Measurements from ENCODE around the gene RAB27A. TPM values are rescaled to one million over a fixed set of nuclear protein-coding genes. Genes with fewer than 3 reads are reported as not detected.

RAB27A gene
- total and polyA plus RNA-seq, 2 of the 13 experiments (the other 11 are each of a cell fraction or from before 2014, with no cell fraction given), result 3.4 to 8.1 TPM

- TF ChIP-seq UBTF (CRISPR knock-in tag; IDR thresholded peaks at IDR 0.05) (no peak; the same call in 1 of the 2 replicates), HES4 (CRISPR knock-in tag; IDR thresholded peaks at IDR 0.05; ENCODE audit: borderline replicate concordance) (no peak), ZNF101 (CRISPR knock-in tag; IDR thresholded peaks at IDR 0.05; ENCODE audit: borderline replicate concordance, low read depth) (no peak), MTA1 (CRISPR knock-in tag; IDR thresholded peaks at IDR 0.05; ENCODE audit: borderline replicate concordance) (no peak), ZNF34 (CRISPR knock-in tag; IDR thresholded peaks at IDR 0.05; ENCODE audit: borderline replicate concordance) (no peak), DNMT3B (CRISPR knock-in tag; conservative IDR thresholded peaks at IDR 0.05) (no peak), ZNF598 (CRISPR knock-in tag; IDR thresholded peaks at IDR 0.05; ENCODE audit: borderline replicate concordance) (no peak), NFE2L1 (CRISPR knock-in tag; IDR thresholded peaks at IDR 0.05; ENCODE audit: borderline replicate concordance) (no peak), SIN3A (IDR thresholded peaks at IDR 0.05; ENCODE audit: borderline replicate concordance, low read depth, low read length) (no peak), YEATS4 (CRISPR knock-in tag; IDR thresholded peaks at IDR 0.05; ENCODE audit: borderline replicate concordance) (no peak), ETV6 (CRISPR knock-in tag; conservative IDR thresholded peaks at IDR 0.05) (no peak), HMG20B (CRISPR knock-in tag; conservative IDR thresholded peaks at IDR 0.05) (no peak; the same call in 1 of the 2 replicates), STAT6 (CRISPR knock-in tag; IDR thresholded peaks at IDR 0.05; ENCODE audit: borderline replicate concordance) (no peak), MEIS2 (CRISPR knock-in tag; IDR thresholded peaks at IDR 0.05) (no peak)
- TF ChIP-seq, protein P1, sequence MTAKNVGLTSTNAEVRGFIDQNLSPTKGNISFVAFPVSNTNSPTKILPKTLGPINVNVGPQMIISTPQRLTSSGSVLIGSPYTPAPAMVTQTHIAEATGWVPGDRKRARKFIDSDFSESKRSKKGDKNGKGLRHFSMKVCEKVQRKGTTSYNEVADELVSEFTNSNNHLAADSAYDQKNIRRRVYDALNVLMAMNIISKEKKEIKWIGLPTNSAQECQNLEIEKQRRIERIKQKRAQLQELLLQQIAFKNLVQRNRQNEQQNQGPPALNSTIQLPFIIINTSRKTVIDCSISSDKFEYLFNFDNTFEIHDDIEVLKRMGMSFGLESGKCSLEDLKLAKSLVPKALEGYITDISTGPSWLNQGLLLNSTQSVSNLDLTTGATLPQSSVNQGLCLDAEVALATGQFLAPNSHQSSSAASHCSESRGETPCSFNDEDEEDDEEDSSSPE (CRISPR knock-in tag; IDR thresholded peaks at IDR 0.05), result no peak; the same call in 1 of the 2 replicates
- TF ChIP-seq, protein P2, sequence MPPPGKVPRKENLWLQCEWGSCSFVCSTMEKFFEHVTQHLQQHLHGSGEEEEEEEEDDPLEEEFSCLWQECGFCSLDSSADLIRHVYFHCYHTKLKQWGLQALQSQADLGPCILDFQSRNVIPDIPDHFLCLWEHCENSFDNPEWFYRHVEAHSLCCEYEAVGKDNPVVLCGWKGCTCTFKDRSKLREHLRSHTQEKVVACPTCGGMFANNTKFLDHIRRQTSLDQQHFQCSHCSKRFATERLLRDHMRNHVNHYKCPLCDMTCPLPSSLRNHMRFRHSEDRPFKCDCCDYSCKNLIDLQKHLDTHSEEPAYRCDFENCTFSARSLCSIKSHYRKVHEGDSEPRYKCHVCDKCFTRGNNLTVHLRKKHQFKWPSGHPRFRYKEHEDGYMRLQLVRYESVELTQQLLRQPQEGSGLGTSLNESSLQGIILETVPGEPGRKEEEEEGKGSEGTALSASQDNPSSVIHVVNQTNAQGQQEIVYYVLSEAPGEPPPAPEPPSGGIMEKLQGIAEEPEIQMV (CRISPR knock-in tag; IDR thresholded peaks at IDR 0.05; ENCODE audit: low read depth), result 0 out of 2 replicates have a peak, but pooled peaks have one; percentile 56
- TF ChIP-seq, protein P3, sequence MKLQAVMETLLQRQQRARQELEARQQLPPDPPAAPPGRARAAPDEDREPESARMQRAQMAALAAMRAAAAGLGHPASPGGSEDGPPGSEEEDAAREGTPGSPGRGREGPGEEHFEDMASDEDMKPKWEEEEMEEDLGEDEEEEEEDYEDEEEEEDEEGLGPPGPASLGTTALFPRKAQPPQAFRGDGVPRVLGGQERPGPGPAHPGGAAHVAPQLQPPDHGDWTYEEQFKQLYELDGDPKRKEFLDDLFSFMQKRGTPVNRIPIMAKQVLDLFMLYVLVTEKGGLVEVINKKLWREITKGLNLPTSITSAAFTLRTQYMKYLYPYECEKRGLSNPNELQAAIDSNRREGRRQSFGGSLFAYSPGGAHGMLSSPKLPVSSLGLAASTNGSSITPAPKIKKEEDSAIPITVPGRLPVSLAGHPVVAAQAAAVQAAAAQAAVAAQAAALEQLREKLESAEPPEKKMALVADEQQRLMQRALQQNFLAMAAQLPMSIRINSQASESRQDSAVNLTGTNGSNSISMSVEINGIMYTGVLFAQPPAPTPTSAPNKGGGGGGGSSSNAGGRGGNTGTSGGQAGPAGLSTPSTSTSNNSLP (IDR thresholded peaks at IDR 0.05; ENCODE audit: low read depth, low read length), result no peak
Observed at GRCh38 chr15:55290528-55291057, 980 bp upstream of the RAB27A start (continued).
